Ovary (tissue), 9 donors: ENCODE data around the gene DMRTC2. TPM values are rescaled to one million over a fixed set of nuclear protein-coding genes. Genes with fewer than 3 reads are reported as not detected.

Experiments
- DNase-seq, 5 donors: peaks; one replicate each; pipeline ENCODE4 v3.0.0-alpha.2; 2019 to 2020
- H3K27ac ChIP-seq, 2 donors: fragments of 200-600 bp; one replicate each; pipeline versions ENCODE4 v1.5.1 to v1.8.0; 2019 to 2022
- H3K27me3 ChIP-seq: fragments of 200-600 bp; one replicate; pipeline ENCODE4 v1.8.0; 2022
- H3K36me3 ChIP-seq: fragments of 200-600 bp; sonication (generic); one replicate; pipeline ENCODE4 v1.5.1; 2019
- H3K4me1 ChIP-seq: one replicate; pipeline ENCODE4 v1.8.1; 2013; ENCODE audit warnings: mild to moderate bottlenecking, moderate library complexity; ENCODE audit not compliant: insufficient read depth
- H3K4me3 ChIP-seq: fragments of 200-600 bp; sonication (generic); one replicate; pipeline ENCODE4 v1.5.1; 2017
- H3K9me3 ChIP-seq, 2 donors: fragments of 200-600 bp in 1 of 2; sonication (generic) in 1 of 2; one replicate each; pipeline versions ENCODE4 v1.5.1 to v1.8.1; 2013 to 2019; ENCODE audit warnings: mild to moderate bottlenecking in 1 of 2, moderate library complexity in 1 of 2
- EP300 ChIP-seq: sonication (generic); formaldehyde crosslinking; IDR thresholded peaks from one replicate; pipeline ENCODE4 v1.6.1; 2017; ENCODE audit warnings: antibody characterized with exemption
- POLR2A ChIP-seq: fragments of 450-650 bp; IDR thresholded peaks from one replicate; pipeline ENCODE4 v1.6.1; 2017; ENCODE audit warnings: antibody characterized with exemption, mild to moderate bottlenecking, moderate library complexity
- WGBS, 3 donors: extraction: QIAGEN DNeasy Blood & Tissue Kit in 1 of 3; methylation state at CpG; one replicate each; pipeline versions ENCODE4 v1.1.5 to v1.1.7; 2013 to 2017; 5-methylcytosine and 5-hydroxymethylcytosine counted together
- intact Hi-C, 4 donors: fragments of 100-400 bp; cut with DNase I; formaldehyde crosslinking; loops; one replicate each; pipeline versions ENCODE4 v1.11.0 to v1.15.1; 2022 to 2023
- polyA plus RNA-seq, 2 donors: library from polyadenylated mRNA; stranded (reverse); fragments of 200-250 nt in 1 of 2; fragments of 350-450 nt in 1 of 2; fragmentation: Illumina TruSeq in 1 of 2; extraction: RNeasy Lipid Tissue Mini Kit (QIAGEN cat#74804) in 1 of 2; gene quantifications; one replicate each; pipeline ENCODE4 v1.2.3, GENCODE V29; 2013 to 2014
- total RNA-seq, 7 donors: library from RNA; depleted of rRNA in 2 of 7; stranded (reverse); fragments of >200 nt in 2 of 7; fragmentation: NEBNext Ultra II Directional in 3 of 7; extraction: Animal tissue kit (Norgen Biotek cat#: 25700) in 3 of 7; gene quantifications; one replicate each; pipeline versions ENCODE4 v1.1.0 to v1.2.4, GENCODE V29; 2016 to 2023
- TF ChIP-seq, protein P1 (sequence below), 3 donors: fragments of 450-650 bp in 2 of 3; fragments of 200-600 bp in 1 of 3; IDR thresholded peaks; one replicate each; pipeline versions ENCODE4 v1.5.1 to v1.8.0; 2016 to 2022; ENCODE audit warnings: antibody characterized with exemption in 3 of 3, mild to moderate bottlenecking in 1 of 3
- donor health status: DM: no; HTN: no; CAD: no; lungs with moderate emphysema.
- donor health status: DM: no; HTN: no; CAD: no.
- donor health status: Bipolar disorder and iron deficiency.
- donor health status: DM: yes; HTN: yes; CAD: no.
- donor health status: DM: no; HTN: no; CAD: no.
- donor health status: DM: yes; HTN: yes; CAD: no.

The DMRTC2 gene
- total and polyA plus RNA-seq, 9 donors, result 0.07 TPM; not detected in 8

DNA sequence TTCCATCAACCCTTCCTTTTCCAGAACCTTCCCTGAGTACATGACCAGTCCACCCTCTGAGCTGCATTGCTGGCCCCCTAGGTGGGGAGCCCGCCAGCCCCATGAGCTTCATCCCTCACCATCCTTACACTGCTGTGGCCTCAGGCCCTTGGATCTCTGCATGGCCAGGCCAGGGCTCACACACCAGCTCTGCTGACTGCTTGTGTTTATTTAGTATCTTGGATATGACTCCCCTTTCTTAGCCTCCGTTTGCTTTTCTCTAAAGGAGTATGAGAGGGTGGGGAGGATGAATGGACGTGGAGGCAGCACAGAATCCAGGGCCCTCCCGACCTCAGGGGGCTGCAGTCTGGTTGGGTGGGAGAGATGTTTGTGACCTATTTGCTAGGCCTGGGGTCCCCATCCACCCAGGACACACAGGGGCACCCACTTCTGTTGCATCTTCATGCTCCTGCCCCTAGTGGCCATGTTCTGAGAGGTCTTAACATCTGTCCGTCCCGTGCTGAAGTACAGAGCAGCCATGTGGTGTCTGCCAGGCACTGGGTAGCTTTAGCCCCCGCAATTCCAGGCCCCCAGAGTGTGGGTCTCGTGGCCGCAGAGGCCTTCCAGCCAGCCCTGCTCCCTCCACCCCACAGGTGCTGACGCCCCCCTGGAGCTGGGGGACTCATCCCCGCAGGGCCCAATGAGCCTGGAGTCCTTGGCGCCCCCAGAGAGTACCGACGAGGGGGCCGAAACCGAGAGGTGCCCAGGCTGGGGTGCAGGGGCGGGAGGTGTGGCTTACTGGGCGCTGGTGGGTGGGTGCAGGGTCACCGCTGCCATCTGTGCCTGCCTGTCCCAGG, 51.1 kb downstream of the DMRTC2 start:
- intact Hi-C loops, result no loop called here
- 79 to 82% (median 81%) methylated on average over 17 to 19 of the region's 19 CpGs for WGBS, 3 donors
- H3K27me3 ChIP-seq, result no peaks in the 10 kb centered on the region

DNA sequence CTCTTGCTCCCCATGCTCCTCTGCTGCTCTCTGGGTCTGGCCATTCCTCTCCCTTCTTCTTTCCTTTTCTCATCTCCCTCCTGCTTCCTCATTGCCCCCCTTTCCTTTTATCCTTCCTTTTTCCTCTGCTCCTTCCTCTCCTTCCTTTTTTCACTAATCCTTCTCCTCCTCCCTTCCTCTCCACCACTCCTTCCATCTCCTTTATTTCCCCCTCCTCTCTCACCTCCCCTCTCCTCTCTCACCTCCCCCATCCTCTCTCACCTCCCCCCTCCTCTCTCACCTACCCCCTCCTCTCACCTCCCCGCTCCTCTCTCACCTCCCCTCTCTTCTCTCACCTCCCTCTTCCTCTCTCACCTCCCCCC, 51.7 kb downstream of the DMRTC2 start:
- WGBS, 3 donors, result 86 to 95% (median 88%) methylated on average over 1 of the region's 1 CpG
- TF ChIP-seq EP300 (no peak), POLR2A (no peak)
- TF ChIP-seq, protein P1, sequence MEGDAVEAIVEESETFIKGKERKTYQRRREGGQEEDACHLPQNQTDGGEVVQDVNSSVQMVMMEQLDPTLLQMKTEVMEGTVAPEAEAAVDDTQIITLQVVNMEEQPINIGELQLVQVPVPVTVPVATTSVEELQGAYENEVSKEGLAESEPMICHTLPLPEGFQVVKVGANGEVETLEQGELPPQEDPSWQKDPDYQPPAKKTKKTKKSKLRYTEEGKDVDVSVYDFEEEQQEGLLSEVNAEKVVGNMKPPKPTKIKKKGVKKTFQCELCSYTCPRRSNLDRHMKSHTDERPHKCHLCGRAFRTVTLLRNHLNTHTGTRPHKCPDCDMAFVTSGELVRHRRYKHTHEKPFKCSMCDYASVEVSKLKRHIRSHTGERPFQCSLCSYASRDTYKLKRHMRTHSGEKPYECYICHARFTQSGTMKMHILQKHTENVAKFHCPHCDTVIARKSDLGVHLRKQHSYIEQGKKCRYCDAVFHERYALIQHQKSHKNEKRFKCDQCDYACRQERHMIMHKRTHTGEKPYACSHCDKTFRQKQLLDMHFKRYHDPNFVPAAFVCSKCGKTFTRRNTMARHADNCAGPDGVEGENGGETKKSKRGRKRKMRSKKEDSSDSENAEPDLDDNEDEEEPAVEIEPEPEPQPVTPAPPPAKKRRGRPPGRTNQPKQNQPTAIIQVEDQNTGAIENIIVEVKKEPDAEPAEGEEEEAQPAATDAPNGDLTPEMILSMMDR (IDR thresholded peaks at IDR 0.05), result no peak
- H3K9me3 ChIP-seq, result no peaks in the 10 kb centered on the region
- no peak overlapping the region for H3K4me3 ChIP-seq
- intact Hi-C loops, result no loop called here
- H3K27ac ChIP-seq, result no peak overlapping the region
- H3K27me3 ChIP-seq, result no peaks in the 10 kb centered on the region
- H3K36me3 ChIP-seq, result no peaks in the 10 kb centered on the region
- DNase-seq, result no peak
- H3K4me1 ChIP-seq, result no peaks in the 10 kb centered on the region

More for the DNA sequence above, 51.1 kb downstream of the DMRTC2 start:
- Histone ChIP-seq H3K4me1 (no peaks in the 10 kb centered on the region), H3K4me3 (no peak overlapping the region), H3K36me3 (no peaks in the 10 kb centered on the region), H3K27ac (no peak overlapping the region), H3K9me3 (no peaks in the 10 kb centered on the region)
- TF ChIP-seq, protein P1 (IDR thresholded peaks at IDR 0.05), result no peak
- TF ChIP-seq POLR2A, result no peak
- no peak for TF ChIP-seq EP300
- no peak for DNase-seq

DNA sequence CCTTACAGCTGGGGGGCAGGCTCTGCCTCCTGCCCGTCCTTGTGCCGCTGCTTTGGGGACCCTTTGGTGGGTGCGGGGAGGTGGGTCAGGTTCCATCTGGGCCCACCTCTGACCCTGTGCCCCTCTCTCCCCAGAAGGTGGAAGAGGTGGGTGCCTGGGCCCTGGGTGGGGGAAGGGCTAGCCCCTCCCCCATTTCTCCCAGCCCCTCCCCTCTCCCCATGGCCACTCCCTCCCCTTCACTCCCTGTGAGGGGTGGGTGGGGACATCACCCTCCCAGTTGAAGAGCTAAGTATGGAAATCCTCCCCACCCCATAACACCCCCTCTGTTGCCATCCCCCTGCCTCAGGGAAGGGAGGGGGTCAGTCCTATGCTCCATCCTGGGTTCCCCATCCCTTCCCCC, 52.3 kb downstream of the DMRTC2 start:
- TF ChIP-seq, protein P1 (IDR thresholded peaks at IDR 0.05), result no peak
- TF ChIP-seq POLR2A, result no peak
- TF ChIP-seq EP300, result no peak
- no peak overlapping the region for H3K27ac ChIP-seq
- no peaks in the 10 kb centered on the region for H3K9me3 ChIP-seq
- 72 to 99% (median 94%) methylated on average over 3 of the region's 3 CpGs for WGBS, 3 donors
- H3K4me1 ChIP-seq, result no peaks in the 10 kb centered on the region
- DNase-seq, result no peak
- intact Hi-C loops, result no loop called here
- H3K27me3 ChIP-seq, result no peaks in the 10 kb centered on the region
- H3K36me3 ChIP-seq, result no peaks in the 10 kb centered on the region
- no peak overlapping the region for H3K4me3 ChIP-seq

DNA sequence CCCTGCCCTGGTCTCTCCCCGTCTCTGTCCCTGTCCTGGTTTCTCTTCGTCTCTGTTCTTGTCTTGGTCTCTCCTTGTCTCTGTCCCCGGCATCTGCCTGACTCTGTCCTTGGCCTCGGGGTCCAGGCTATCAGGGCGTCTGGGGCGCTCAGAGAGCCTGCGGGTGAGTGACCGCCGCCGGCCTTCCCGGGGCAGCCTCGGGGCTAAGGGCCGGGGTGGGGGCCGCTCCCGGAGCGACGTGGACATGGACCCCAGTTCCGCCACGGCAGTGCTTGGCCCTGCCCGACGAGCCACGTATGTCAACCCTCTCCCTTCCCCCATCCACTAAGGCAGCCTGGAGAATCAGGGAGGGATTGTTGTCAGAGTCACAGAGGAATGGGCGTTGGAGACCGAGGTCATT, 53.0 kb downstream of the DMRTC2 start:
- H3K4me3 ChIP-seq, result no peak overlapping the region
- H3K27ac ChIP-seq, result no peak overlapping the region
- H3K9me3 ChIP-seq, result no peaks in the 10 kb centered on the region
- no peak for DNase-seq
- H3K4me1 ChIP-seq, result no peaks in the 10 kb centered on the region
- H3K27me3 ChIP-seq, result no peaks in the 10 kb centered on the region
- intact Hi-C loops, result no loop called here
- H3K36me3 ChIP-seq, result no peaks in the 10 kb centered on the region
- TF ChIP-seq, protein P1 (IDR thresholded peaks at IDR 0.05), result no peak
- TF ChIP-seq EP300, result no peak
- TF ChIP-seq POLR2A, result no peak
- WGBS, 3 donors, result 81 to 88% (median 83%) methylated on average over 24 of the region's 24 CpGs
